Cardiac atrium fibroblast (primary cell): ENCODE measurements around the gene BCL11A. TPM values are rescaled to one million over a fixed set of nuclear protein-coding genes. Genes with fewer than 3 reads are reported as not detected.

Experiments
- total RNA-seq: library from RNA; depleted of rRNA; stranded (reverse); fragments of >200 nt; gene quantifications from 2 replicates; pipeline ENCODE4 v1.2.3, GENCODE V29; 2015

The BCL11A gene
- not detected in 2 replicates for total RNA-seq

GRCh38 chr2:60553495-60554073 lies at the start of gene BCL11A:
Gene BCL11A, minus strand, starts transcription at chr2:60553654. Its CDS starts 384 bp downstream, at chr2:60553270.

Other genes with a start within 250 kb of the BCL11A start
- gene PAPOLG, start 202.6 kb upstream of the BCL11A start, total RNA-seq = 10.2 and 10.5 TPM in 2 replicates